H9 (cell line): Measurements from ENCODE around the gene TMCO4. TPM values are rescaled to one million over a fixed set of nuclear protein-coding genes. Genes with fewer than 3 reads are reported as not detected.

Experiments
- DNase-seq: peaks from one replicate; pipeline ENCODE4 v3.0.0-alpha.2; 2017
- H2AFZ ChIP-seq: one replicate; pipeline ENCODE4 v1.6.1; 2013; ENCODE audit warnings: mild to moderate bottlenecking, low read length, control low read depth, moderate library complexity
- H2AK5ac ChIP-seq: 2 replicates; pipeline ENCODE4 v1.6.1; 2013; ENCODE audit warnings: low read length, control low read depth, mixed read lengths; ENCODE audit not compliant: insufficient read length
- H2BK120ac ChIP-seq: one replicate; pipeline ENCODE4 v1.6.1; 2013; ENCODE audit warnings: low read depth, mild to moderate bottlenecking, low read length, control low read depth, inconsistent platforms; ENCODE audit not compliant: poor library complexity, severe bottlenecking
- H2BK12ac ChIP-seq: 2 replicates; pipeline ENCODE4 v1.6.1; 2013; ENCODE audit warnings: low read length, control low read depth, mixed read lengths, low read depth; ENCODE audit not compliant: insufficient read length
- H2BK15ac ChIP-seq: 2 replicates; pipeline ENCODE4 v1.6.1; 2013; ENCODE audit warnings: low read depth, low read length, control low read depth
- H2BK20ac ChIP-seq: one replicate; pipeline ENCODE4 v1.6.1; 2013; ENCODE audit warnings: low read depth, mild to moderate bottlenecking, low read length, control low read depth, inconsistent platforms; ENCODE audit not compliant: poor library complexity, severe bottlenecking
- H2BK5ac ChIP-seq: 2 replicates; pipeline ENCODE4 v1.6.1; 2013; ENCODE audit warnings: low read length, control low read depth, mixed read lengths; ENCODE audit not compliant: insufficient read length
- H3K14ac ChIP-seq: 2 replicates; pipeline ENCODE4 v1.6.1; 2013; ENCODE audit warnings: low read length, control low read depth; ENCODE audit not compliant: insufficient read depth
- H3K18ac ChIP-seq: 2 replicates; pipeline ENCODE4 v1.6.1; 2013; ENCODE audit warnings: low read depth, mild to moderate bottlenecking, mixed read lengths, low read length, control low read depth; ENCODE audit not compliant: insufficient read length
- H3K23ac ChIP-seq: 2 replicates; pipeline ENCODE4 v1.6.1; 2013; ENCODE audit warnings: low read length, control low read depth, mixed read lengths, low read depth; ENCODE audit not compliant: insufficient read length
- H3K23me2 ChIP-seq: 2 replicates; pipeline ENCODE4 v1.6.1; 2013; ENCODE audit warnings: low read depth, mild to moderate bottlenecking, mixed read lengths, low read length, control low read depth; ENCODE audit not compliant: insufficient read length, poor library complexity, severe bottlenecking
- H3K27ac ChIP-seq: 2 replicates; pipeline ENCODE4 v1.5.1; 2013; ENCODE audit warnings: low read length, control low read depth, mixed read lengths, low read depth; ENCODE audit not compliant: insufficient read length
- H3K27me3 ChIP-seq: 2 replicates; pipeline ENCODE4 v1.6.1; 2013; ENCODE audit warnings: low read length, control low read depth, inconsistent platforms; ENCODE audit not compliant: insufficient read depth
- H3K4ac ChIP-seq: 2 replicates; pipeline ENCODE4 v1.6.1; 2013; ENCODE audit warnings: low read depth, mild to moderate bottlenecking, control low read depth, inconsistent platforms, low read length, moderate library complexity
- H3K4me1 ChIP-seq: 2 replicates; pipeline ENCODE4 v1.6.1; 2013; ENCODE audit warnings: low read length, control low read depth, inconsistent platforms; ENCODE audit not compliant: insufficient read depth
- H3K4me2 ChIP-seq: 2 replicates; pipeline ENCODE4 v1.6.1; 2013; ENCODE audit warnings: low read length, control low read depth, mixed read lengths; ENCODE audit not compliant: insufficient read length, insufficient read depth
- H3K56ac ChIP-seq: 2 replicates; pipeline ENCODE4 v1.6.1; 2013; ENCODE audit warnings: low read depth, mild to moderate bottlenecking, mixed read lengths, low read length, control low read depth; ENCODE audit not compliant: insufficient read length
- H3K79me1 ChIP-seq: 2 replicates; pipeline ENCODE4 v1.6.1; 2013; ENCODE audit warnings: low read depth, mild to moderate bottlenecking, moderate library complexity, low read length, control low read depth, inconsistent platforms; ENCODE audit not compliant: insufficient read depth, poor library complexity, severe bottlenecking
- H3K79me2 ChIP-seq: 2 replicates; pipeline ENCODE4 v1.6.1; 2013; ENCODE audit warnings: low read length, control low read depth, inconsistent platforms; ENCODE audit not compliant: insufficient read depth
- H3K9ac ChIP-seq: 2 replicates; pipeline ENCODE4 v1.6.1; 2013; ENCODE audit warnings: low read length, control low read depth, mixed read lengths; ENCODE audit not compliant: insufficient read length; ENCODE audit errors: extremely low read depth
- H3K9me3 ChIP-seq: one replicate; pipeline ENCODE4 v1.6.1; 2013; ENCODE audit warnings: low read depth, low read length, inconsistent platforms; ENCODE audit not compliant: control insufficient read depth
- H3T11ph ChIP-seq: one replicate; pipeline ENCODE4 v1.6.1; 2013; ENCODE audit warnings: mild to moderate bottlenecking, low read length, control low read depth, inconsistent platforms
- H4K20me1 ChIP-seq: one replicate; pipeline ENCODE4 v1.6.1; 2013; ENCODE audit not compliant: control insufficient read depth, insufficient read length, insufficient read depth
- H4K5ac ChIP-seq: 2 replicates; pipeline ENCODE4 v1.6.1; 2013; ENCODE audit warnings: low read depth, mild to moderate bottlenecking, mixed read lengths, low read length, control low read depth; ENCODE audit not compliant: insufficient read length
- H4K8ac ChIP-seq: replicated peaks from 2 replicates; pipeline ENCODE4 v1.6.1; 2013; ENCODE audit warnings: low read length, control low read depth, mixed read lengths, low read depth; ENCODE audit not compliant: insufficient read length
- H4K91ac ChIP-seq: 2 replicates; pipeline ENCODE4 v1.6.1; 2013; ENCODE audit warnings: low read depth, mild to moderate bottlenecking, moderate library complexity, mixed read lengths, low read length, control low read depth; ENCODE audit not compliant: insufficient read length
- H3K27ac Mint-ChIP-seq, 3 experiments: 2 replicates in 2 of 3; 3 replicates in 1 of 3; pipeline ENCODE4 v1.8.0; 2020 to 2021; ENCODE audit warnings: mixed read lengths in 3 of 3, mild to moderate bottlenecking in 1 of 3, moderate library complexity in 1 of 3
- H3K27me3 Mint-ChIP-seq: 2 replicates; pipeline ENCODE4 v1.8.0; 2021; ENCODE audit warnings: low read depth, mild to moderate bottlenecking, moderate library complexity, mixed read lengths
- H3K36me3 Mint-ChIP-seq, 3 experiments: 2 replicates in 2 of 3; 3 replicates in 1 of 3; pipeline ENCODE4 v1.8.0; 2020 to 2021; ENCODE audit warnings: low read depth in 3 of 3, mixed read lengths in 3 of 3; ENCODE audit not compliant: insufficient read depth in 1 of 3
- H3K4me1 Mint-ChIP-seq, 2 experiments: 2 replicates each; pipeline ENCODE4 v1.8.0; 2020; ENCODE audit warnings: mixed read lengths in 2 of 2
- H3K4me3 Mint-ChIP-seq, 2 experiments: 2 replicates in 1 of 2; 3 replicates in 1 of 2; pipeline ENCODE4 v1.8.0; 2020 to 2021; ENCODE audit warnings: mild to moderate bottlenecking in 2 of 2, mixed read lengths in 2 of 2, moderate library complexity in 1 of 2
- H3K9me3 Mint-ChIP-seq, 2 experiments: 2 replicates in 1 of 2; 3 replicates in 1 of 2; pipeline ENCODE4 v1.8.0; 2020; ENCODE audit warnings: mild to moderate bottlenecking in 2 of 2, mixed read lengths in 2 of 2, moderate library complexity in 1 of 2
- WGBS: extraction: QIAGEN DNeasy Blood & Tissue Kit; methylation state at CpG from one replicate; pipeline ENCODE4 v1.1.7; 2013; ENCODE audit warnings: missing lambda C conversion rate, low lambda C conversion rate, mixed read lengths; ENCODE audit not compliant: insufficient read length; ENCODE audit errors: extremely low coverage; 5-methylcytosine and 5-hydroxymethylcytosine counted together
- total RNA-seq: library from RNA; stranded (reverse); gene quantifications from 2 replicates; pipeline ENCODE4 v1.2.1, GENCODE V29; 2021
- TF ChIP-seq, protein P1 (sequence below): fragments of 200-600 bp; sonication (generic); conservative IDR thresholded peaks from 3 replicates; pipeline ENCODE4 v1.8.0; 2021; ENCODE audit warnings: antibody characterized with exemption, mild to moderate bottlenecking

Gene TMCO4
- total RNA-seq, 1 experiment from 2014 or later = 4.0 TPM

- Histone ChIP-seq H3K18ac (no peak overlapping the region), H3K23ac (no peak overlapping the region), H3K4me2 (peak overlapping the region; percentile 27), H3K79me1 (no peaks in the 10 kb centered on the region), H3K27me3 (peaks cover 18% of the 10 kb centered on the region; the same call in 1 of the 2 replicates), H3K23me2 (no peaks in the 10 kb centered on the region), H4K91ac (no peak overlapping the region), H3K56ac (no peak overlapping the region), H3K4me1 (no peaks in the 10 kb centered on the region), H3K9ac (no peak overlapping the region), H3K79me2 (no peaks in the 10 kb centered on the region), H3K14ac (no peak overlapping the region), H4K20me1 (no peaks in the 10 kb centered on the region), H2BK120ac (no peak overlapping the region), H2BK20ac (no peak overlapping the region), H3K9me3 (no peaks in the 10 kb centered on the region), H3K27ac (no peak overlapping the region), H4K8ac (no peak overlapping the region), H2AK5ac (no peak overlapping the region), H3K4ac (no peak overlapping the region), H4K5ac (no peak overlapping the region), H2AFZ (no peak overlapping the region), H3T11ph (no peak overlapping the region), H2BK15ac (no peak overlapping the region), H2BK5ac (no peak overlapping the region), H2BK12ac (no peak overlapping the region)
- peak overlapping the region; percentile 63 to 83 for H3K4me3 Mint-ChIP-seq
- H3K4me1 Mint-ChIP-seq = peaks cover 2 to 8% of the 10 kb centered on the region in 2 experiments; a peak in 3 of 4 replicates
- peak; percentile 75 for DNase-seq
- TF ChIP-seq, protein P1, sequence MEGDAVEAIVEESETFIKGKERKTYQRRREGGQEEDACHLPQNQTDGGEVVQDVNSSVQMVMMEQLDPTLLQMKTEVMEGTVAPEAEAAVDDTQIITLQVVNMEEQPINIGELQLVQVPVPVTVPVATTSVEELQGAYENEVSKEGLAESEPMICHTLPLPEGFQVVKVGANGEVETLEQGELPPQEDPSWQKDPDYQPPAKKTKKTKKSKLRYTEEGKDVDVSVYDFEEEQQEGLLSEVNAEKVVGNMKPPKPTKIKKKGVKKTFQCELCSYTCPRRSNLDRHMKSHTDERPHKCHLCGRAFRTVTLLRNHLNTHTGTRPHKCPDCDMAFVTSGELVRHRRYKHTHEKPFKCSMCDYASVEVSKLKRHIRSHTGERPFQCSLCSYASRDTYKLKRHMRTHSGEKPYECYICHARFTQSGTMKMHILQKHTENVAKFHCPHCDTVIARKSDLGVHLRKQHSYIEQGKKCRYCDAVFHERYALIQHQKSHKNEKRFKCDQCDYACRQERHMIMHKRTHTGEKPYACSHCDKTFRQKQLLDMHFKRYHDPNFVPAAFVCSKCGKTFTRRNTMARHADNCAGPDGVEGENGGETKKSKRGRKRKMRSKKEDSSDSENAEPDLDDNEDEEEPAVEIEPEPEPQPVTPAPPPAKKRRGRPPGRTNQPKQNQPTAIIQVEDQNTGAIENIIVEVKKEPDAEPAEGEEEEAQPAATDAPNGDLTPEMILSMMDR = no peak; the same call in 2 of the 3 replicates
- peaks cover 89% of the 10 kb centered on the region for H3K27me3 Mint-ChIP-seq
- no CpG with 5 or more reads among the region's 84 CpGs for WGBS
- no peak overlapping the region; a peak in 1 of 7 replicates for H3K27ac Mint-ChIP-seq
- peaks cover 0 to 2% (median 0%) of the 10 kb centered on the region in 3 experiments; a peak in 1 of 7 replicates for H3K36me3 Mint-ChIP-seq
- H3K9me3 Mint-ChIP-seq = no peaks in the 10 kb centered on the region
Observed at GRCh38 chr1:19665496-19666465, 133.9 kb downstream of the TMCO4 start.
